Measurements from ENCODE around the gene ERBB4.
A peak's percentile ranks its signal among the peaks of the same experiment; 100 is the strongest.

The ERBB4 gene

GRCh38 chr2:212409560-212409959 is 129.0 kb downstream of the ERBB4 start:
- DNase-seq (ENCODE audit: extremely low read depth, low read depth) = no peak
- no peak for TF ChIP-seq CTCF (IDR thresholded peaks at IDR 0.05; ENCODE audit: low read depth, low read length)

- no peak for TF ChIP-seq CTCF (IDR thresholded peaks at IDR 0.05; ENCODE audit: low read depth, low read length)
- no peak for DNase-seq (ENCODE audit: extremely low read depth, low read depth)
Observed at GRCh38 chr2:212408524-212408923, 130.1 kb downstream of the ERBB4 start.

- no peak for TF ChIP-seq CTCF (IDR thresholded peaks at IDR 0.05; ENCODE audit: low read depth, low read length)
- DNase-seq (ENCODE audit: extremely low read depth, low read depth) = no peak
Observed at GRCh38 chr2:212406716-212407115, 131.9 kb downstream of the ERBB4 start.

GRCh38 chr2:212402316-212402715 is 136.3 kb downstream of the ERBB4 start:
- DNase-seq (ENCODE audit: extremely low read depth, low read depth) = no peak
- no peak for TF ChIP-seq CTCF (IDR thresholded peaks at IDR 0.05; ENCODE audit: low read depth, low read length)

- no peak for DNase-seq (ENCODE audit: extremely low read depth, low read depth)
- TF ChIP-seq CTCF (IDR thresholded peaks at IDR 0.05; ENCODE audit: low read depth, low read length) = no peak
Observed at GRCh38 chr2:212398316-212398715, 140.3 kb downstream of the ERBB4 start.

- no peak for TF ChIP-seq CTCF (IDR thresholded peaks at IDR 0.05; ENCODE audit: low read depth, low read length)
- peak; percentile 4 for DNase-seq (ENCODE audit: extremely low read depth, low read depth)
Observed at GRCh38 chr2:212392544-212392943, 146.1 kb downstream of the ERBB4 start.

- DNase-seq (ENCODE audit: extremely low read depth, low read depth) = peak; percentile 5
- TF ChIP-seq CTCF (IDR thresholded peaks at IDR 0.05; ENCODE audit: low read depth, low read length) = no peak
Observed at GRCh38 chr2:212392043-212392442, 146.6 kb downstream of the ERBB4 start.

Data from AG09319 (cell line).